Cardiac fibroblast (primary cell): Measurements from ENCODE around the gene ANAPC10.

Experiments
- DNase-seq, 2 donors: peaks; one replicate each; pipeline versions ENCODE4 v3.0.0 to v3.0.0-alpha.2; 2010; ENCODE audit warnings: low read depth in 2 of 2
- H3K4me3 ChIP-seq, 2 donors: replicated peaks in 1 of 2; 1 replicate in 1 of 2; 2 replicates in 1 of 2; pipeline ENCODE4 v1.5.1; 2011; ENCODE audit warnings: low read depth in 2 of 2, low read length in 2 of 2, mild to moderate bottlenecking in 2 of 2, moderate library complexity in 1 of 2
- TF ChIP-seq, protein P1 (sequence below): IDR thresholded peaks from one replicate; pipeline ENCODE4 v1.5.1; 2011; ENCODE audit warnings: low read depth, mild to moderate bottlenecking, low read length, inconsistent platforms

The ANAPC10 gene

DNA sequence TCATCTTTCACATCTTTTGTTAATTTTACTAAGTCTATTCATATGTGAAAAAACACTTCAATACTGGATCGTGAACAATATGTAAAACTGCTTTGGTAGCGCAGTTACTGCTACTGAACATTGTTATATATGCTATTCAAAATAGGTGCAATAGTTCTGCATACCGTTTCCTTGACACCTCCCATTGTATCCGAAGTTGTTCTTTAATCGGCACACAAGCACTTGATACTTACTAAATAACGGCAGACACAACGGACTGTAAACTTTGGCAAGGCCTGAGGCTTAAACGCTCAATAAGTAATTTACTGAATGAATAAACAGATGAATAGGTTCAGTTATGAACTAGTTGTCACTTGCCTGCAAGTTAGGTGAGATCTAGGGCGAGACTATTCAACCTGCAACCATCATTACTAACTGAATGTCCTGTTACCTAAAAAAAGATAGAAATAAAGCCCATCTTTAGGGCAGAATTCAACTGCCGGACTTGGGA is 620 bp downstream of the ANAPC10 start:
- DNase-seq, result no peak
- TF ChIP-seq, protein P1, sequence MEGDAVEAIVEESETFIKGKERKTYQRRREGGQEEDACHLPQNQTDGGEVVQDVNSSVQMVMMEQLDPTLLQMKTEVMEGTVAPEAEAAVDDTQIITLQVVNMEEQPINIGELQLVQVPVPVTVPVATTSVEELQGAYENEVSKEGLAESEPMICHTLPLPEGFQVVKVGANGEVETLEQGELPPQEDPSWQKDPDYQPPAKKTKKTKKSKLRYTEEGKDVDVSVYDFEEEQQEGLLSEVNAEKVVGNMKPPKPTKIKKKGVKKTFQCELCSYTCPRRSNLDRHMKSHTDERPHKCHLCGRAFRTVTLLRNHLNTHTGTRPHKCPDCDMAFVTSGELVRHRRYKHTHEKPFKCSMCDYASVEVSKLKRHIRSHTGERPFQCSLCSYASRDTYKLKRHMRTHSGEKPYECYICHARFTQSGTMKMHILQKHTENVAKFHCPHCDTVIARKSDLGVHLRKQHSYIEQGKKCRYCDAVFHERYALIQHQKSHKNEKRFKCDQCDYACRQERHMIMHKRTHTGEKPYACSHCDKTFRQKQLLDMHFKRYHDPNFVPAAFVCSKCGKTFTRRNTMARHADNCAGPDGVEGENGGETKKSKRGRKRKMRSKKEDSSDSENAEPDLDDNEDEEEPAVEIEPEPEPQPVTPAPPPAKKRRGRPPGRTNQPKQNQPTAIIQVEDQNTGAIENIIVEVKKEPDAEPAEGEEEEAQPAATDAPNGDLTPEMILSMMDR, result no peak
- peak overlapping the region; percentile 83 to 93 for H3K4me3 ChIP-seq

DNA sequence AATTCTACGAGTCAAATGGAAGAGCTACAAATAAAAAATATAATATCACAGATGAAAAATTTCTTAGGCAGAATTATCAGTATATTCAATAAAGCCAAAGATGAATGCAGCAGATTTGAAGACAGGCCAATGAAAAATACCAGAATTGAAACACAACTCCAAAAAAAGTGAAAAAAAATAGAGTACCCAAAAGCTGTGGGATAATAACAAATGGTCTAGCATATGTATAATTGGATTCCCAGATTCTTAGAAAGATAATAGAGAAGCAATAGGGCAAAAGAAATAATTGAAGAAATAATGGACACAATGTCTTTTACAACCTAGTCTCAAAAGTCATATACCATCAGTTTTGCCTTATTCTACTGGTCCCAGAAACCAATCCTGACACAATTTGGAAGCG is 4.4 kb downstream of the ANAPC10 start:
- no peak for DNase-seq
- H3K4me3 ChIP-seq, result no peak overlapping the region
- TF ChIP-seq, protein P1, result no peak

DNA sequence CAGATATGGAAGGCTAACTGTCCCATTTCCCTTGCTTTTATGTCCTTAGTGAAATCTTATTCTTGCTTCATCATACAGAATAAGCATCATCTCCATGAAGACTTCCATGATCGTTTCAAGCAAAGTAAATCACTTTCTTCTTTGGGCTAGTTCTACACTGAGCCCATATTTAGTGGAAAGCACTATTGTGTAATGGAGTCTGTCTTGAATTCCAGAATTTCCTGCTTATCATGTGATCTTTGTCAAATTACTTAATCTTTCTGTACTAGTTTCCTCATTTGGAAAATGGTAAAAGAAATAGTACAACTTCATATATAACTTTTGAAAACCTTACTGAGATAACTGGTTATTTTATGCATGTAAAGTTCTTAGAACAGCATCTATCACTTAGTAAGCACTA is 7.6 kb downstream of the ANAPC10 start:
- no peak overlapping the region for H3K4me3 ChIP-seq
- peak; percentile 8 to 15 for DNase-seq
- TF ChIP-seq, protein P1, result no peak

DNA sequence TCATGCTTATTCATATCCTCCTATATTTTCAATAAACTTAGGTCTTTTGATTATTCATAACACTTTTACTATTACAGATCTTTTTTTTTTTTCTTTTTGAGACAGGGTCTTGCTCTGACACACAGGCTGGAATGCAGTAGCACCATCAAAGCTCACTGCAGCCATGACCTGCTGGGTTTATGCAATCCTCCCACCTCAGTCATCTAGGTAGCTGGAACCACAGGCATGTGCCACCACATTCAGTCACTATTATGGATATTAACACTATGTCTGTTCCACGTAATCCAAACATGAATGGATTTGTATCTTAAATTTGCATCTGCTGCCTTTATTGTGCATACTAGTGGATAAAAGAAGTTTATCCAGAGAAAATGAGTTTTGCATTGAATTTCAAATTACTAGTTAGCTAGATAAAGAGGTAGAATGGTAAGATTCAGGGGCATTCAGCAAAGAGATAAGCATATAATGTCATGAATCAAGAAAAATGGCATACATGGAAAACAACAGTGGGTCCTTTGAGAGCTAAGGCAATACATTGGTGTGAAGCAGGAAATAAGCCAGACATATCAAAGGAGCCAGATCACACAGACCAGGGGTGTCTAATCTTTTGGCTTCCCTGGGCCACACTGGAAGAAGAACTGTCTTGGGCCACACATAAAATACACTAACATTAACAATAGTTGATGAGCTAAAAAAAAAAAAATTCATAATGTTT is 13.9 kb downstream of the ANAPC10 start:
- peak in 1 of 2 donors; percentile 38 for DNase-seq

DNA sequence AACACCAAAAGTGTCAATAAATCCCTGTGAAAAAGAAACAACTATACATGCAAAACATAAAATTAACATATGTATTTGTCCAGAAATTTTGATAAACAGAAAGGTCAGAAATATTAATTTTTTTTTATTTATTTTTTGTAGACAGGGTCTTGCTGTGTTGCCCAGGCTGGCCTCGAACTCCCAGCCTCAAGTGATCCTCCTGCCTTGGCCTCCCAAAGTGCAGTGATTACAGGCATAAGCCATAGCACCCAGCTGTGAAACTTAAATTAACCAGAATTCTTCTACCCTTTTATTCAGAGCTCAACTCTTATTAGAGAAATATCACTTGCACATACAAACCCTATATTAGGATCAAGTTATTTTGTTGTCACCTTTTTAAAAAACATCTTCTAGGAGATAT is 16.2 kb downstream of the ANAPC10 start:
- TF ChIP-seq, protein P1, result no peak
- DNase-seq, result no peak
- no peak overlapping the region for H3K4me3 ChIP-seq

More for the DNA sequence above, 13.9 kb downstream of the ANAPC10 start:
- TF ChIP-seq, protein P1, result no peak
- no peak overlapping the region for H3K4me3 ChIP-seq

DNA sequence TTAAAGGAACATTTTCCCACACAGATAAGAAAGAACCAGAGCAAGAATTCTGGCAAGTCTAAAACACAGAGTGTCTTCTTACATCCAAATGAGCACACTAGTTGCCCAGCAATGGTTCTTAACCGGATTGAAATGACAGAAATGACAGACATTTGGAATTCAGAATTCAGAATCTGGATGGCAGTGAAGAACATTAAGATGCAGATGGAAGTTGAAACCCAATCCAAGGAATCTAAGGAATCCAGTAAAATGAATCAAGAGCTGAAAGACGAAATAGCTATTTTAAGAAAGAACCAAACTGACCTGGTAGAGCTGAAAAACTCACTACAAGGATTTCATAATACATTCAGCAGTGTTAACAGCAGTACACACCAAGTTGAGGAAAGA is 21.5 kb downstream of the ANAPC10 start:
- TF ChIP-seq, protein P1, result no peak

More for the DNA sequence above, 21.5 kb downstream of the ANAPC10 start:
- no peak for DNase-seq
- no peak overlapping the region for H3K4me3 ChIP-seq
